ENCODE measurements around the gene IPPK. TPM values are rescaled to one million over a fixed set of nuclear protein-coding genes. Genes with fewer than 3 reads are reported as not detected.
A peak's percentile ranks its signal among the peaks of the same experiment; 100 is the strongest.

IPPK gene
- total and polyA plus RNA-seq, 2 of the 8 experiments (the other 6 are each of a cell fraction or from before 2014, with no cell fraction given): 10.5 to 13.6 TPM

GRCh38 chr9:92657296-92658094 lies 12.4 kb downstream of the IPPK start:
- Histone ChIP-seq H3K36me3 (ENCODE audit: control insufficient read depth in 2 of 4, insufficient read depth in 4 of 4, low read length in 3 of 4) (peaks cover 0 to 6% (median 1%) of the 10 kb centered on the region in 4 experiments; a peak in 2 of 8 replicates), H2AFZ (ENCODE audit: low read length) (no peak overlapping the region), H2AK5ac (ENCODE audit: low read depth, low read length) (no peak overlapping the region), H4K8ac (ENCODE audit: extremely low read depth, insufficient read depth, low read length) (no peak overlapping the region), H2BK5ac (ENCODE audit: low read depth, low read length) (no peak overlapping the region), H3K14ac (ENCODE audit: insufficient read length) (no peak overlapping the region), H2BK20ac (ENCODE audit: low read length) (no peak overlapping the region), H3K4me2 (ENCODE audit: insufficient read depth in 1 of 2, low read depth in 2 of 2, low read length in 2 of 2) (no peak overlapping the region), H4K91ac (replicated peaks; ENCODE audit: insufficient read length, low read length) (no peak overlapping the region), H3K4me3 (ENCODE audit: extremely low read depth in 1 of 4, insufficient read depth in 2 of 4, low read depth in 3 of 4, low read length in 4 of 4) (no peak overlapping the region), H2BK15ac (ENCODE audit: low read length) (no peak overlapping the region), H3K4me1 (replicated peaks in 1 of 4; ENCODE audit: control insufficient read depth in 3 of 4, insufficient read depth in 4 of 4, low read length in 3 of 4) (peaks cover 0 to 10% (median 3%) of the 10 kb centered on the region in 4 experiments; a peak in 4 of 7 replicates), H2BK12ac (ENCODE audit: low read depth, low read length) (no peak overlapping the region), H3K9ac (replicated peaks in 1 of 4; ENCODE audit: extremely low read depth in 1 of 4, low read depth in 3 of 4, low read length in 3 of 4) (no peak overlapping the region), H3K9me3 (ENCODE audit: insufficient read depth in 2 of 2, low read depth in 1 of 2, low read length in 1 of 2) (no peaks in the 10 kb centered on the region), H3K56ac (replicated peaks; ENCODE audit: insufficient read length, low read depth, low read length) (no peak overlapping the region), H3K79me1 (ENCODE audit: low read depth, low read length) (peaks cover 9% of the 10 kb centered on the region), H2BK120ac (replicated peaks; ENCODE audit: low read depth, low read length) (no peak overlapping the region), H4K20me1 (replicated peaks in 1 of 2; ENCODE audit: control insufficient read depth in 1 of 2, insufficient read depth in 2 of 2, low read length in 2 of 2) (peaks cover 7 to 13% of the 10 kb centered on the region in 2 experiments), H3K23me2 (ENCODE audit: low read depth, low read length) (no peaks in the 10 kb centered on the region), H3K27me3 (replicated peaks in 1 of 4; ENCODE audit: control insufficient read depth in 3 of 4, extremely low read depth in 1 of 4, insufficient read depth in 3 of 4, low read length in 3 of 4) (no peaks in the 10 kb centered on the region), H3K23ac (ENCODE audit: insufficient read length) (no peak overlapping the region), H3K27ac (ENCODE audit: low read depth, low read length) (no peak overlapping the region), H3K4ac (replicated peaks; ENCODE audit: insufficient read length, low read depth, low read length) (no peak overlapping the region), H3K18ac (ENCODE audit: extremely low read depth, low read length) (no peak overlapping the region), H3K79me2 (ENCODE audit: control insufficient read depth in 1 of 2, insufficient read depth in 2 of 2, low read length in 2 of 2) (peaks cover 0 to 19% of the 10 kb centered on the region in 2 experiments; a peak in 3 of 4 replicates), H4K5ac (ENCODE audit: insufficient read length, low read depth, low read length) (no peak overlapping the region)
- WGBS, 2 experiments (ENCODE audit: extremely low coverage in 1 of 2, insufficient coverage in 1 of 2, insufficient read length in 1 of 2, insufficient replicate concordance in 2 of 2, low coverage in 1 of 2, low lambda C conversion rate in 2 of 2, missing lambda C conversion rate in 1 of 2): 96% methylated on average over 14 of the region's 17 CpGs; no CpG with 5 or more reads in 1 of the 2 experiments
- ChIA-PET POLR2A (ENCODE audit: partially characterized antibody) (interaction anchor here (0.7 kb wide), 1 partner anchor 10 kb away, joined by 3 read pairs; no protein-coding TSS in a partner anchor), CTCF (ENCODE audit: partially characterized antibody) (interaction anchor here (0.7 to 3.4 kb wide), 10 partner anchors 9 to 332 kb away, joined by 3 to 13 read pairs (median 3); partner anchors contain the start of genes CENPP and IPPK)
- DNase-seq (ENCODE audit: low read depth in 1 of 2, low spot score in 2 of 2) (no peak), FAIRE-seq (no peak)
- TF ChIP-seq KDM4A (IDR thresholded peaks at IDR 0.05; ENCODE audit: low read depth, low read length, severe bottlenecking): no peak
- no peak for TF ChIP-seq JUND (IDR thresholded peaks at IDR 0.05; ENCODE audit: low read length)
- TF ChIP-seq SP2 (IDR thresholded peaks at IDR 0.05; ENCODE audit: low read length): no peak
- no peak for TF ChIP-seq SAP30 (IDR thresholded peaks at IDR 0.05; ENCODE audit: insufficient read depth, insufficient replicate concordance, low read length)
- no peak for TF ChIP-seq SIN3A (conservative IDR thresholded peaks at IDR 0.05 in 1 of 2, IDR thresholded peaks at IDR 0.05 in 1 of 2; ENCODE audit: low read depth in 1 of 2, low read length in 2 of 2)
- TF ChIP-seq SRF (IDR thresholded peaks at IDR 0.05; ENCODE audit: low read depth, low read length): no peak
- peak; percentile 7 to 14; a peak in 1 of 4 replicates for TF ChIP-seq RAD21 (IDR thresholded peaks at IDR 0.05 in 1 of 2, conservative IDR thresholded peaks at IDR 0.05 in 1 of 2; ENCODE audit: low read depth in 2 of 2, low read length in 2 of 2)
- TF ChIP-seq CBX8 (IDR thresholded peaks at IDR 0.05; ENCODE audit: borderline replicate concordance, low read depth, low read length): no peak
- no peak for TF ChIP-seq TBP (IDR thresholded peaks at IDR 0.05; ENCODE audit: low read depth, low read length)
- TF ChIP-seq CBX5 (IDR thresholded peaks at IDR 0.05; ENCODE audit: low read depth, low read length): no peak
- no peak for TF ChIP-seq KDM1A (IDR thresholded peaks at IDR 0.05; ENCODE audit: borderline replicate concordance, low read length)

All from H1 (cell line).